HepG2 (cell line): ENCODE results near the gene FKTN. TPM values are rescaled to one million over a fixed set of nuclear protein-coding genes. Genes with fewer than 3 reads are reported as not detected.

ENCODE experiments used
- ASH2L ChIP-seq: fragments of 300-600, 200-600 bp; sonication (generic); IDR thresholded peaks from 2 replicates; pipeline ENCODE4 v1.7.0; 2017; ENCODE audit warnings: low read depth, mild to moderate bottlenecking, moderate library complexity, mixed read lengths, low read length; ENCODE audit not compliant: insufficient read length
- E2F1 ChIP-seq: sonication (generic); formaldehyde crosslinking; IDR thresholded peaks from 2 replicates; pipeline ENCODE4 v1.5.0; 2020; ENCODE audit warnings: missing genetic modification reagents
- EHMT2 ChIP-seq: fragments of 200-600 bp; sonication (generic); IDR thresholded peaks from 2 replicates; pipeline ENCODE4 v1.7.0; 2017; ENCODE audit warnings: antibody characterized with exemption, low read depth, low read length, borderline replicate concordance
- FOXA3 ChIP-seq: IDR thresholded peaks from 2 replicates; pipeline ENCODE4 v1.6.1; 2016; ENCODE audit warnings: missing genetic modification reagents, missing compliant biosample characterization
- FOXJ3 ChIP-seq: sonication (generic); formaldehyde crosslinking; IDR thresholded peaks from 2 replicates; pipeline ENCODE4 v1.4.0; 2020; ENCODE audit warnings: missing genetic modification reagents, mild to moderate bottlenecking, borderline replicate concordance
- FOXP4 ChIP-seq: sonication (generic); formaldehyde crosslinking; IDR thresholded peaks from 2 replicates; pipeline ENCODE4 v1.4.0; 2020; ENCODE audit warnings: missing genetic modification reagents
- GATAD2A ChIP-seq: IDR thresholded peaks from 2 replicates; pipeline ENCODE4 v1.6.1; 2016
- HDAC1 ChIP-seq: sonication (generic); formaldehyde crosslinking; IDR thresholded peaks from 2 replicates; pipeline ENCODE4 v1.5.1; 2020; ENCODE audit warnings: mild to moderate bottlenecking, missing genetic modification reagents
- HMG20A ChIP-seq: IDR thresholded peaks from 2 replicates; pipeline ENCODE4 v1.6.1; 2016; ENCODE audit warnings: borderline replicate concordance
- HNF4A ChIP-seq: sonication (generic); formaldehyde crosslinking; IDR thresholded peaks from 2 replicates; pipeline ENCODE4 v1.4.0; 2020; ENCODE audit warnings: missing genetic modification reagents
- HNF4G ChIP-seq, 2 experiments: sonication (generic) in 1 of 2; formaldehyde crosslinking in 1 of 2; IDR thresholded peaks; 2 replicates each; pipeline versions ENCODE4 v1.4.0 to v1.6.1; 2011 to 2020; ENCODE audit warnings: borderline replicate concordance in 2 of 2, low read depth in 2 of 2, mild to moderate bottlenecking in 2 of 2, low read length in 1 of 2, missing genetic modification reagents in 1 of 2, moderate library complexity in 1 of 2
- ISL2 ChIP-seq: sonication (generic); formaldehyde crosslinking; IDR thresholded peaks from 2 replicates; pipeline ENCODE4 v1.5.0; 2020; ENCODE audit warnings: missing genetic modification reagents
- NCOR1 ChIP-seq: fragments of 200-600 bp; sonication (generic); IDR thresholded peaks from 2 replicates; pipeline ENCODE4 v1.7.0; 2017; ENCODE audit warnings: antibody characterized with exemption, low read length, borderline replicate concordance
- PHF21A ChIP-seq: sonication (generic); formaldehyde crosslinking; IDR thresholded peaks from 2 replicates; pipeline ENCODE4 v1.5.0; 2020; ENCODE audit warnings: mild to moderate bottlenecking, missing genetic modification reagents
- RBFOX2 ChIP-seq: fragments of 200-400 bp; formaldehyde crosslinking; IDR thresholded peaks from 2 replicates; pipeline ENCODE4 v1.6.1; 2017; ENCODE audit warnings: low read depth, mild to moderate bottlenecking, low read length
- SKI ChIP-seq: fragments of 450-650 bp; IDR thresholded peaks from one replicate; pipeline ENCODE4 v1.6.1; 2018; ENCODE audit warnings: mild to moderate bottlenecking; ENCODE audit not compliant: partially characterized antibody
- SOX6 ChIP-seq, 2 experiments: fragments of 450-650 bp in 1 of 2; sonication (generic) in 1 of 2; formaldehyde crosslinking in 1 of 2; IDR thresholded peaks; 2 replicates each; pipeline versions ENCODE4 v1.4.0 to v1.6.1; 2017 to 2020; ENCODE audit warnings: antibody characterized with exemption in 1 of 2, mild to moderate bottlenecking in 1 of 2, missing genetic modification reagents in 1 of 2
- TBX2 ChIP-seq: sonication (generic); formaldehyde crosslinking; IDR thresholded peaks from 2 replicates; pipeline ENCODE4 v1.5.0; 2020; ENCODE audit warnings: missing genetic modification reagents, mild to moderate bottlenecking, borderline replicate concordance
- TBX3 ChIP-seq: fragments of 450-650 bp; IDR thresholded peaks from 2 replicates; pipeline ENCODE4 v1.6.1; 2017; ENCODE audit warnings: antibody characterized with exemption, mild to moderate bottlenecking, inconsistent platforms, borderline replicate concordance
- ZBTB49 ChIP-seq: sonication (generic); formaldehyde crosslinking; IDR thresholded peaks from 2 replicates; pipeline ENCODE4 v1.4.0; 2020; ENCODE audit warnings: missing genetic modification reagents, borderline replicate concordance
- ZNF430 ChIP-seq: sonication (generic); formaldehyde crosslinking; IDR thresholded peaks from 2 replicates; pipeline ENCODE4 v1.9.0; 2021; ENCODE audit warnings: mild to moderate bottlenecking, missing genetic modification reagents
- ZNF605 ChIP-seq: sonication (generic); formaldehyde crosslinking; IDR thresholded peaks from 2 replicates; pipeline ENCODE4 v1.8.0; 2022; ENCODE audit warnings: mild to moderate bottlenecking, missing genetic modification reagents
- ZNF629 ChIP-seq: sonication (generic); formaldehyde crosslinking; conservative IDR thresholded peaks from 2 replicates; pipeline ENCODE4 v1.5.0; 2020; ENCODE audit warnings: missing genetic modification reagents
- ZNF644 ChIP-seq: IDR thresholded peaks from 2 replicates; pipeline ENCODE4 v1.6.1; 2016; ENCODE audit warnings: low read depth
- polyA plus RNA-seq, 8 experiments: library from polyadenylated mRNA; depleted of rRNA in 3 of 8; stranded (reverse) in 7 of 8; unstranded in 1 of 8; fragments of >200 nt; fragmentation: Illumina TruSeq in 4 of 8; extraction: Trizol in 4 of 8; gene quantifications; 2 replicates each; pipeline versions ENCODE4 v1.2.1 to v1.2.3, GENCODE V29; 2011 to 2016; ENCODE audit warnings: low read depth in 4 of 8, missing spikeins in 1 of 8, mixed read lengths in 1 of 8; ENCODE audit not compliant: insufficient read depth in 1 of 8
- total RNA-seq, 5 experiments: library from RNA; depleted of rRNA; stranded (reverse); fragments of >200 nt; fragmentation: Illumina TruSeq; extraction: Trizol; gene quantifications; 2 replicates each; pipeline ENCODE4 v1.2.3, GENCODE V29; 2016; ENCODE audit warnings: low read depth in 1 of 5

The FKTN gene
- total and polyA plus RNA-seq, 2 of the 13 experiments (the other 11 are each of a cell fraction or from before 2014, with no cell fraction given): 7.9 to 13.5 TPM

DNA sequence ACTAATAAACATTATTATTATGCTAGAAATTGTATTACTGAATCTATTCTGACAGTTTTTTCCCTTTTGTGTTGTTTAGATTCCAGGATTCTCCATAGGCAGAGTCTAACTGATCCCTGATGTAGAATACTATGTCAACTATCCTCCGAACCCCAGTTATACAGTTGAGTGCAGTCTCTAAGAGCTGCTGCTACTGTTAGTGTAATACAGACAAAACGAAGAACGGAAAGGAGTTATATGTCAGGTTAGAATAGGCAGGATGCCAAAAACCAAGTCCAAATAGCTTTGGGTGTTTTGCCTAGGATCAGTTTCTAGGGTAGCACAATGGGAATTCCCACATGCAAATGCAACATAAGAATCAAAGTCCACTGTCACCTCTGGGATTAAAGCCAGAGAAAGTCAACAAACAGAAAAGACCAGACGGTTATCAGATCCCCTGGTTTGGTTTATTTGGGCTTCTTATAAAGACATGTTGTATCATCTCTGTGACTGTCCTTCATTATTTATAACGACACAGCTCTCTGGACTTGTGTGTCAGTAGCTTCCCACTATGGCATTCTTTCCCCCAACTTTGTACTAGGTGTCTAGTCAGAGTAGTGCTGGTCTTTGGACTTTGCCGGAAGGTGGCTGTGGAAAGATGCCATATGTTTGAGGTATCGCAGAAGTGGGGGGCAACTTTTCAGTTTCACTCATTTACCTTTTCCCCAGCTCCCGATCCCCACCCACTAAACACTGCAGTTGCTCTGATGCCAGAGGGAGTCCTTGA, 121.5 kb downstream of the FKTN start (continued):
- TF ChIP-seq HNF4G (IDR thresholded peaks at IDR 0.05; ENCODE audit: borderline replicate concordance, low read depth, low read length): peak; percentile 65
- TF ChIP-seq HNF4G (CRISPR knock-in tag; IDR thresholded peaks at IDR 0.05; ENCODE audit: borderline replicate concordance, low read depth): no peak
- 0 out of 2 replicates have a peak, but pooled peaks have one; percentile 13 for TF ChIP-seq HDAC1 (CRISPR knock-in tag)
- peak; percentile 44 for TF ChIP-seq ASH2L
- TF ChIP-seq GATAD2A (CRISPR knock-in tag): peak; percentile 37; the same call in 1 of the 2 replicates
- peak; percentile 82 for TF ChIP-seq TBX2
- peak; percentile 86 for TF ChIP-seq ZNF629
- peak; percentile 45; the same call in 1 of the 2 replicates for TF ChIP-seq FOXA3 (CRISPR knock-in tag)
- TF ChIP-seq ZNF644 (CRISPR knock-in tag): peak; percentile 12; the same call in 1 of the 2 replicates
- TF ChIP-seq ZNF430: peak; percentile 57; the same call in 1 of the 2 replicates
- no peak for TF ChIP-seq RBFOX2
- no peak for TF ChIP-seq SOX6 (IDR thresholded peaks at IDR 0.05)
- TF ChIP-seq SOX6 (CRISPR knock-in tag; IDR thresholded peaks at IDR 0.05): peak; percentile 78
- TF ChIP-seq NCOR1: peak; percentile 86; the same call in 1 of the 2 replicates
- no peak for TF ChIP-seq E2F1 (CRISPR knock-in tag)
- TF ChIP-seq FOXP4 (CRISPR knock-in tag): 0 out of 2 replicates have a peak, but pooled peaks have one; percentile 33
- peak; percentile 34; the same call in 1 of the 2 replicates for TF ChIP-seq FOXJ3 (CRISPR knock-in tag)
- TF ChIP-seq ZNF605 (CRISPR knock-in tag): peak; percentile 41; the same call in 1 of the 2 replicates
- TF ChIP-seq HNF4A (CRISPR knock-in tag): peak; percentile 82
- peak; percentile 42 for TF ChIP-seq SKI
- peak; percentile 29; the same call in 1 of the 2 replicates for TF ChIP-seq HMG20A (CRISPR knock-in tag)
- TF ChIP-seq ZBTB49 (CRISPR knock-in tag): no peak
- peak; percentile 68 for TF ChIP-seq TBX3
- TF ChIP-seq PHF21A: peak; percentile 47; the same call in 1 of the 2 replicates
- peak; percentile 47; the same call in 1 of the 2 replicates for TF ChIP-seq EHMT2
- 0 out of 2 replicates have a peak, but pooled peaks have one; percentile 17 for TF ChIP-seq ISL2
